ENCODE data around the gene ESD.
A peak's percentile ranks its signal among the peaks of the same experiment; 100 is the strongest.
"Not testable (repeated sequence)": the region's sequence is repeated elsewhere in the genome, so short reads cannot be mapped to it uniquely, and the experiment has no call there.

ESD gene

DNA sequence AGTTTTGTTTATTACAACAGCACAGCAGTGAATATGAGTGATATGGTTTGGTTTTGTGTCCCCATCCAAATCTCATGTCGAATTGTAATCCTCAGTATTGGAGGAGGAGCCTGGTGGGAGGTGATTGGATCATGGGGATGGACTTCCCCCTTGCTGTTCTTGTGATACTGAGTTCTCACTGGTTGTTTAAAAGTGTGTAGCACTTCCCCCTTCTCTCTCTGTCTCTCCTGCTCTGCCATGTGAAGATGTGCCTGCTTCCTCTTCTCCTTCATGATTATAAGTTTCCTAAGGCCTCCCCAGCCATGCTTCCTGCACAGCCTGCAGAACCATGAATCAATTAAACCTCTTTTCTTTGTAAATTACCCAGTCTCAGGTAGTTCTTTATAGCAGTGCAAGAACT, 8.0 kb upstream of the ESD start:
- H3K4me3 ChIP-seq (ENCODE audit: control insufficient read depth in 1 of 7, extremely low read depth in 1 of 7, insufficient read depth in 4 of 7, low read depth in 2 of 7, low read length in 6 of 7); CTCF ChIA-PET; H3K9me3 ChIP-seq (ENCODE audit: control extremely low read depth in 1 of 5, control insufficient read depth in 4 of 5, insufficient read depth in 2 of 5, low read depth in 1 of 5, low read length in 4 of 5); H3K4me1 ChIP-seq (ENCODE audit: control extremely low read depth in 1 of 4, control insufficient read depth in 4 of 4, insufficient read depth in 4 of 4, low read length in 3 of 4); POLR2A ChIA-PET; DNase-seq; H3K27me3 ChIP-seq (replicated peaks in 2 of 5; ENCODE audit: control insufficient read depth in 4 of 5, insufficient read depth in 5 of 5, low read length in 4 of 5); H3K36me3 ChIP-seq (ENCODE audit: control insufficient read depth in 4 of 4, insufficient read depth in 4 of 4, low read length in 3 of 4); H3K27ac ChIP-seq (ENCODE audit: insufficient read depth in 1 of 2, low read depth in 1 of 2, low read length in 2 of 2, poor library complexity in 1 of 2, severe bottlenecking in 2 of 2): not testable (repeated sequence)
- no CpG with 5 or more reads among the region's 1 CpG for WGBS (ENCODE audit: insufficient coverage)

DNA sequence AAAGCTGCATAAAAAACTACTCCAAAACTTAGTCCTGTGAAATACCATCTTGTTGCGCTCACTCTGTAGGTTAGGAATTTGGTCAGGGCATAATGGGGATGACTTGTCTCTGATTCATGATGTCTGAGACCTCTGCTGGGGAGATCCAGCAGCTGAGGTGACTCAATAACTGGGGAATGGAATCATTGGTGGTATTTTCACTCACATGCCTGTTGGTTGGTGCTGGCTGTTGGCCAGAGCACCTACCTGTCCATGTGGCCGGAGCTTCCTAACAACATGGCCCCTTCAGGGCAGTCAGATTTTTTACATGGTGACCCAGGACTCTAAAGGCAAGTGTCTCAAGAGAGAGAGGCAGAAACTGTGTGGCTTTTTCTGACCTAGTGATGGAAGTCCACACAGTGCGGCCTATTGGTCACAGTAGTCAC, 7.4 kb upstream of the ESD start:
- CTCF ChIA-PET = no interaction called here
- H3K4me3 ChIP-seq (ENCODE audit: control insufficient read depth in 1 of 7, extremely low read depth in 1 of 7, insufficient read depth in 4 of 7, low read depth in 2 of 7, low read length in 6 of 7) = no peak overlapping the region
- 100% methylated on average over 2 of the region's 3 CpGs for WGBS (ENCODE audit: insufficient coverage)
- H3K27me3 ChIP-seq (replicated peaks in 2 of 5; ENCODE audit: control insufficient read depth in 4 of 5, insufficient read depth in 5 of 5, low read length in 4 of 5) = no peaks in the 10 kb centered on the region
- POLR2A ChIA-PET = no interaction called here
- no peak overlapping the region for H3K27ac ChIP-seq (ENCODE audit: insufficient read depth in 1 of 2, low read depth in 1 of 2, low read length in 2 of 2, poor library complexity in 1 of 2, severe bottlenecking in 2 of 2)
- peaks cover 0 to 2% (median 0%) of the 10 kb centered on the region in 5 experiments for H3K9me3 ChIP-seq (ENCODE audit: control extremely low read depth in 1 of 5, control insufficient read depth in 4 of 5, insufficient read depth in 2 of 5, low read depth in 1 of 5, low read length in 4 of 5)
- no peaks in the 10 kb centered on the region for H3K4me1 ChIP-seq (ENCODE audit: control extremely low read depth in 1 of 4, control insufficient read depth in 4 of 4, insufficient read depth in 4 of 4, low read length in 3 of 4)
- DNase-seq = no peak
- H3K36me3 ChIP-seq (ENCODE audit: control insufficient read depth in 4 of 4, insufficient read depth in 4 of 4, low read length in 3 of 4) = no peaks in the 10 kb centered on the region

DNA sequence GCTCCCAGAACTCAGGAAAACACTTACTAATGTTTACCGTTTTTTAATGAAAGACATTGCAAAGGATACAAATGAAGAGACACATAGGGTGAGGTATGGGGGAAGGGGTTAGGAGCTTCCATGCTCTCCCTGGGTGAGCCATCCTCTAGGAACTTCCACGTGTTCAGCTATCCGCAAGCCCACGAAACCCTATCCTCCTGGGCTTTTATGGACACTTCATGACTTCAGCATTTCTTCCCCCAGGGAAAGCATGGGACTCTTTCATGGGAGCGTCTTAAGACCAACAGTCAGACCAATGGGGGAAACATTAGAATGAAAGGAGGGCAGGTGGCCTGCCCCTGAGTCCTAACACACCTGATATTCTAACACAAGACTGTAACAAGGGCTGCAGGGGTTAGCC, 6.6 kb upstream of the ESD start:
- WGBS (ENCODE audit: insufficient coverage) = 94% methylated on average over 4 of the region's 5 CpGs
- DNase-seq = no peak
- Histone ChIP-seq H3K4me3 (ENCODE audit: control insufficient read depth in 1 of 7, extremely low read depth in 1 of 7, insufficient read depth in 4 of 7, low read depth in 2 of 7, low read length in 6 of 7) (no peak overlapping the region), H3K27ac (ENCODE audit: insufficient read depth in 1 of 2, low read depth in 1 of 2, low read length in 2 of 2, poor library complexity in 1 of 2, severe bottlenecking in 2 of 2) (no peak overlapping the region), H3K36me3 (ENCODE audit: control insufficient read depth in 4 of 4, insufficient read depth in 4 of 4, low read length in 3 of 4) (no peaks in the 10 kb centered on the region), H3K27me3 (replicated peaks in 2 of 5; ENCODE audit: control insufficient read depth in 4 of 5, insufficient read depth in 5 of 5, low read length in 4 of 5) (no peaks in the 10 kb centered on the region), H3K9me3 (ENCODE audit: control extremely low read depth in 1 of 5, control insufficient read depth in 4 of 5, insufficient read depth in 2 of 5, low read depth in 1 of 5, low read length in 4 of 5) (peaks cover 0 to 2% (median 0%) of the 10 kb centered on the region in 5 experiments), H3K4me1 (ENCODE audit: control extremely low read depth in 1 of 4, control insufficient read depth in 4 of 4, insufficient read depth in 4 of 4, low read length in 3 of 4) (no peaks in the 10 kb centered on the region)
- ChIA-PET POLR2A (no interaction called here), CTCF (interaction anchor here (0.8 kb wide), 1 partner anchor 12 kb away, joined by 3 read pairs; no protein-coding TSS in a partner anchor)

DNA sequence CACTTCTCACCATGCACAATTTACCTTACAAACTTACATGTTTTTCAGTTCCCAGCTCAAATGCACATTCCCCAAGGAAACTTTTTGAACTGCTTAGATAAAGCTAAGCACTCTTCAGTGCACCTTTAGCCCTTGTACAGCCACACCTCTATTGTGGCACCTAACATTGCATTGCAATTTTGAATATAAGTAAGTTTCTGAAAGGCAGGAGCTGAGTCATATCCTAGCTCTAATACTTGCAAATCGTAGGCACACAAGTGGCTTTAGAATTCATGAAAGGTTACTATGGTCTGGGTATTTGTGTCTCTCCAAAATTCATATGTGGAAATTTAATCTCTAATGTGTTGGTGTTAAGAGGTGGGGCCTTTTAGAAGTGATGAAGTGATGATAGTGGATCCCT, 4.9 kb upstream of the ESD start:
- H3K27ac ChIP-seq (ENCODE audit: insufficient read depth in 1 of 2, low read depth in 1 of 2, low read length in 2 of 2, poor library complexity in 1 of 2, severe bottlenecking in 2 of 2) = no peak overlapping the region
- POLR2A ChIA-PET = no interaction called here
- CTCF ChIA-PET = interaction anchor here (1.1 to 2.0 kb wide), 3 partner anchors 10 to 91 kb away, joined by 3 to 6 read pairs (median 4); no protein-coding TSS in a partner anchor

DNA sequence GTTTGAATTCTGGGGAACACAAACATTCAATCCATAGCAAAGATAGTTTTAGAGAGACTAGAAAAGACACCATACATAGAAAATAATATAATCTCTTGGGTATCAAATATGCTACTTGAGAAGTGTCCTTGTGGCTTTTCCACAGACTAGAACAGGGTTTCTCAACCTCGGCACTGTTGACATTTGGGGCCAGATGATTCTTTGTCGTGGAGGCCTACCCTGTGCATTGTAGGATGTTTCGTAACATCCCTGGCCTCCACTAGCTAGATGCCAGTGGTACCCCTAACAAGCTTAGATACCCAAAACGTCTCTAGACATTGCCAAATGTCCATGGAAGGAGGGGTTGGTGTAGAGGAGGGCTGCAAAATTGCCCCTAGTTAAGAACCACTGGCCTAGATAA, 2.2 kb upstream of the ESD start:
- peaks cover 0 to 5% (median 0%) of the 10 kb centered on the region in 4 experiments for H3K36me3 ChIP-seq (ENCODE audit: control insufficient read depth in 4 of 4, insufficient read depth in 4 of 4, low read length in 3 of 4)
- no peak overlapping the region for H3K4me3 ChIP-seq (ENCODE audit: control insufficient read depth in 1 of 7, extremely low read depth in 1 of 7, insufficient read depth in 4 of 7, low read depth in 2 of 7, low read length in 6 of 7)
- POLR2A ChIA-PET = no interaction called here
- 89% methylated on average over 1 of the region's 4 CpGs for WGBS (ENCODE audit: insufficient coverage)
- H3K27me3 ChIP-seq (replicated peaks in 2 of 5; ENCODE audit: control insufficient read depth in 4 of 5, insufficient read depth in 5 of 5, low read length in 4 of 5) = no peaks in the 10 kb centered on the region
- no peak overlapping the region for H3K27ac ChIP-seq (ENCODE audit: insufficient read depth in 1 of 2, low read depth in 1 of 2, low read length in 2 of 2, poor library complexity in 1 of 2, severe bottlenecking in 2 of 2)
- H3K4me1 ChIP-seq (ENCODE audit: control extremely low read depth in 1 of 4, control insufficient read depth in 4 of 4, insufficient read depth in 4 of 4, low read length in 3 of 4) = peaks cover 6 to 26% (median 17%) of the 10 kb centered on the region in 4 experiments
- no peak for DNase-seq
- CTCF ChIA-PET = no interaction called here
- H3K9me3 ChIP-seq (ENCODE audit: control extremely low read depth in 1 of 5, control insufficient read depth in 4 of 5, insufficient read depth in 2 of 5, low read depth in 1 of 5, low read length in 4 of 5) = no peaks in the 10 kb centered on the region

More for the DNA sequence above, 4.9 kb upstream of the ESD start:
- Histone ChIP-seq H3K4me3 (ENCODE audit: control insufficient read depth in 1 of 7, extremely low read depth in 1 of 7, insufficient read depth in 4 of 7, low read depth in 2 of 7, low read length in 6 of 7) (no peak overlapping the region), H3K4me1 (ENCODE audit: control extremely low read depth in 1 of 4, control insufficient read depth in 4 of 4, insufficient read depth in 4 of 4, low read length in 3 of 4) (peaks cover 0 to 9% (median 3%) of the 10 kb centered on the region in 4 experiments), H3K9me3 (ENCODE audit: control extremely low read depth in 1 of 5, control insufficient read depth in 4 of 5, insufficient read depth in 2 of 5, low read depth in 1 of 5, low read length in 4 of 5) (peaks cover 0 to 2% (median 0%) of the 10 kb centered on the region in 5 experiments), H3K36me3 (ENCODE audit: control insufficient read depth in 4 of 4, insufficient read depth in 4 of 4, low read length in 3 of 4) (no peaks in the 10 kb centered on the region), H3K27me3 (replicated peaks in 2 of 5; ENCODE audit: control insufficient read depth in 4 of 5, insufficient read depth in 5 of 5, low read length in 4 of 5) (no peaks in the 10 kb centered on the region)
- WGBS (ENCODE audit: insufficient coverage) = 63% methylated on average over 1 of the region's 1 CpG
- no peak for DNase-seq

DNA sequence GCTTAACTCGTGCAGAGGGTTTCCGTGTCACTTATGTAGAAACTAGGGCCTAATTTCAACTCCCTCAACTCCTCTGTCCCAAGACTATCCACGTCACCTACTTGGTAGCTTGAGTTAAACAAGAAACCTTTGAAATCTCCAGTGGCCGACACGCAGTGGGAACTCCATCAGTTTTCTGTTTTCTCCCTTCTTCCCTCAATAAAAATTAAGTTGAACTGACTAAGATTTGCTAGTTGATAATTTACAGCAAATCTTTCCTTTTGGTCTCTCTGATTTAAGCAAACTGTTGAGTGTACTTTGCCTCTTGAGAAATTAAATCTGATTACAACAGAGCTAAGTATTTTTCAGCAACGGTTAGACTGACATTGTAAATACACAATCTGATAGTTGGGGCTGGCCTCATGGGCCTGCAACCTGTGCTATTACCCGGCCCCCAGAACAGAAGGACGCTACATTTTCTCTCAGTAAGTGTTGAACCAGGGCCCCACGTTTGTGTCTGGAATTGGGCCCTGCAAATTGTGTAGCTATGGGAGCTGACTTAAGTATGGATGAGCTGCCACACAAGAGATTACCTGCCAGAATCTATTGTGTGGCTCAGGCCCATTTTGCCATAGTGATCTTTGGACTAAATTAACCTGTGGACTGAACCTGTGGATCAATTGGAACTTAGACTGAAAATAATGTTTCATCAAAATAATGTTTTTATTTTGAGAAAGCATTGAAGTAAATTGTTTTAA, 708 bp upstream of the ESD start:
- 71% methylated on average over 7 of the region's 9 CpGs for WGBS (ENCODE audit: insufficient coverage)
- peaks cover 9 to 26% (median 18%) of the 10 kb centered on the region in 4 experiments for H3K4me1 ChIP-seq (ENCODE audit: control extremely low read depth in 1 of 4, control insufficient read depth in 4 of 4, insufficient read depth in 4 of 4, low read length in 3 of 4)
- no peaks in the 10 kb centered on the region for H3K9me3 ChIP-seq (ENCODE audit: control extremely low read depth in 1 of 5, control insufficient read depth in 4 of 5, insufficient read depth in 2 of 5, low read depth in 1 of 5, low read length in 4 of 5)
- POLR2A ChIA-PET = no interaction called here
- DNase-seq = no peak
- H3K36me3 ChIP-seq (ENCODE audit: control insufficient read depth in 4 of 4, insufficient read depth in 4 of 4, low read length in 3 of 4) = peaks cover 0 to 5% (median 0%) of the 10 kb centered on the region in 4 experiments
- peak overlapping the region in 1 of 2 experiments; percentile 55 for H3K27ac ChIP-seq (ENCODE audit: insufficient read depth in 1 of 2, low read depth in 1 of 2, low read length in 2 of 2, poor library complexity in 1 of 2, severe bottlenecking in 2 of 2)
- CTCF ChIA-PET = no interaction called here
- peak overlapping the region in 6 of 7 experiments; percentile 77 to 98 (median 90) for H3K4me3 ChIP-seq (ENCODE audit: control insufficient read depth in 1 of 7, extremely low read depth in 1 of 7, insufficient read depth in 4 of 7, low read depth in 2 of 7, low read length in 6 of 7)
- no peaks in the 10 kb centered on the region for H3K27me3 ChIP-seq (replicated peaks in 2 of 5; ENCODE audit: control insufficient read depth in 4 of 5, insufficient read depth in 5 of 5, low read length in 4 of 5)

DNA sequence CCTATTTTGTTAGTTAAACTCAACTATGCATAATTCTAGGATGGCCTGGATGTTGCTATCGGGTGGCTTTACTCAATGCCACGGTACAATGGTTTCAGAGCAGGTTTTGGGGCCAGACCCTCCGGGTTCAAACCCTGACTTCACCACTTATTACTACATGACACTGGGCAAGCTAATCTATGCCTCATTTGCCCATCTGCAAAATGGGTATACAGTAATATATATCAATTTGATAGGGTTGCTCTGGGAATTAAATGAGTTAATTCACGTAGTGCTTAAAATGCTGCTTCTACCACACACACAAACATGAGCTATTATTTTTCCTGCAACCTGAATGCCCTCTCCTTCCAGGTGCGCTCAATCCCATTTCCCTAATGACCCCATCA, 839 bp downstream of the ESD start:
- Histone ChIP-seq H3K27me3 (replicated peaks in 2 of 5; ENCODE audit: control insufficient read depth in 4 of 5, insufficient read depth in 5 of 5, low read length in 4 of 5) (no peaks in the 10 kb centered on the region), H3K9me3 (ENCODE audit: control extremely low read depth in 1 of 5, control insufficient read depth in 4 of 5, insufficient read depth in 2 of 5, low read depth in 1 of 5, low read length in 4 of 5) (no peaks in the 10 kb centered on the region), H3K4me3 (ENCODE audit: control insufficient read depth in 1 of 7, extremely low read depth in 1 of 7, insufficient read depth in 4 of 7, low read depth in 2 of 7, low read length in 6 of 7) (peak overlapping the region; percentile 77 to 98 (median 86)), H3K36me3 (ENCODE audit: control insufficient read depth in 4 of 4, insufficient read depth in 4 of 4, low read length in 3 of 4) (peaks cover 0 to 10% (median 0%) of the 10 kb centered on the region in 4 experiments), H3K27ac (ENCODE audit: insufficient read depth in 1 of 2, low read depth in 1 of 2, low read length in 2 of 2, poor library complexity in 1 of 2, severe bottlenecking in 2 of 2) (peak overlapping the region in 1 of 2 experiments; percentile 87), H3K4me1 (ENCODE audit: control extremely low read depth in 1 of 4, control insufficient read depth in 4 of 4, insufficient read depth in 4 of 4, low read length in 3 of 4) (peaks cover 9 to 26% (median 18%) of the 10 kb centered on the region in 4 experiments)
- WGBS (ENCODE audit: insufficient coverage) = 42% methylated on average over 1 of the region's 5 CpGs
- ChIA-PET POLR2A (no interaction called here), CTCF (no interaction called here)
- DNase-seq = peak in 1 of 3 donors; percentile 2
